PC-3 (cell line): ENCODE results near the gene TEKT3. TPM values are rescaled to one million over a fixed set of nuclear protein-coding genes. Genes with fewer than 3 reads are reported as not detected.

Source experiments
- ATAC-seq: fragments of 200-7000 bp; cut with Tn5 transposase; 2 replicates; pipeline ENCODE4 v1.9.1; 2020; ENCODE audit warnings: mild to moderate bottlenecking, moderate library complexity
- BruUV-seq: library from RNA; stranded (reverse); fragments of 400-500 nt; replicated peaks from 2 replicates; lab custom pipeline; 2021; lab: Mats Ljungman, UMichigan
- CTCF ChIA-PET: fragments of 300-600 bp; sonication (Branson Sonifier 250); formaldehyde crosslinking; loops from one replicate; lab custom pipeline; 2022; ENCODE audit warnings: antibody characterized with exemption; lab: Charles Lee
- POLR2A ChIA-PET: fragments of 300-600 bp; sonication (Branson Sonifier 250); formaldehyde crosslinking; loops from one replicate; lab custom pipeline; 2022; ENCODE audit warnings: antibody characterized with exemption; ENCODE audit not compliant: unreplicated experiment; lab: Charles Lee
- DNase-seq: peaks from one replicate; pipeline ENCODE4 v3.0.0-alpha.2; 2015
- H2AFZ ChIP-seq: fragments of 300-600 bp; sonication (generic); 2 replicates; pipeline ENCODE4 v1.6.0; 2016; ENCODE audit warnings: antibody characterized with exemption, low read length
- H3F3A ChIP-seq: fragments of 300-600 bp; sonication (generic); one replicate; pipeline ENCODE4 v1.6.0; 2017; ENCODE audit warnings: antibody characterized with exemption, low read length, control low read depth, mild to moderate bottlenecking; ENCODE audit not compliant: unreplicated experiment
- H3K27ac ChIP-seq: fragments of 300-600 bp; sonication (generic); 2 replicates; pipeline ENCODE4 v1.5.1; 2016; ENCODE audit warnings: mild to moderate bottlenecking, low read length
- H3K27me3 ChIP-seq: fragments of 300-600 bp; sonication (generic); 2 replicates; pipeline ENCODE4 v1.6.1; 2016; ENCODE audit warnings: low read length, mixed read lengths
- H3K36me3 ChIP-seq: fragments of 300-600 bp; sonication (generic); 2 replicates; pipeline ENCODE4 v1.6.1; 2016; ENCODE audit warnings: low read depth, mixed run types, low read length, mixed read lengths
- H3K4me1 ChIP-seq: fragments of 300-600 bp; sonication (generic); 2 replicates; pipeline ENCODE4 v1.5.1; 2016; ENCODE audit warnings: low read length; ENCODE audit not compliant: insufficient read depth
- H3K4me2 ChIP-seq: fragments of 300-600 bp; sonication (generic); 2 replicates; pipeline ENCODE4 v1.6.0; 2016; ENCODE audit warnings: low read length
- H3K4me3 ChIP-seq: fragments of 300-600 bp; sonication (generic); 2 replicates; pipeline ENCODE4 v1.5.1; 2016; ENCODE audit warnings: mild to moderate bottlenecking, low read length, mixed read lengths
- H3K79me2 ChIP-seq: fragments of 300-600 bp; sonication (generic); 2 replicates; pipeline ENCODE4 v1.6.1; 2017; ENCODE audit warnings: low read length, mixed read lengths
- H3K9ac ChIP-seq: fragments of 300-600 bp; sonication (generic); 2 replicates; pipeline ENCODE4 v1.6.0; 2016; ENCODE audit warnings: mild to moderate bottlenecking, low read length
- H3K9me2 ChIP-seq: fragments of 300-600 bp; sonication (generic); replicated peaks from 2 replicates; pipeline ENCODE4 v1.6.1; 2016; ENCODE audit warnings: mixed run types, low read length, mixed read lengths
- H3K9me3 ChIP-seq: fragments of 300-600 bp; sonication (generic); 2 replicates; pipeline ENCODE4 v1.6.1; 2016; ENCODE audit warnings: low read length, mixed read lengths
- H4K20me1 ChIP-seq: fragments of 300-600 bp; sonication (generic); 2 replicates; pipeline ENCODE4 v1.6.1; 2016; ENCODE audit warnings: low read length, mixed read lengths
- EZH2 ChIP-seq: fragments of 300-600 bp; sonication (generic); IDR thresholded peaks from one replicate; pipeline ENCODE4 v1.6.1; 2017; ENCODE audit warnings: antibody characterized with exemption, mild to moderate bottlenecking, low read length; ENCODE audit not compliant: unreplicated experiment
- EZH2phosphoT487 ChIP-seq: fragments of 300-600 bp; sonication (generic); IDR thresholded peaks from 2 replicates; pipeline ENCODE4 v1.6.1; 2018; ENCODE audit warnings: mild to moderate bottlenecking, antibody characterized with exemption, low read length, borderline replicate concordance
- intact Hi-C: fragments of 100-400 bp; cut with micrococcal nuclease; formaldehyde crosslinking; loops from 2 replicates; pipeline ENCODE4 v1.9.0; 2023
- total RNA-seq: library from RNA; depleted of rRNA; stranded (reverse); fragments of >200 nt; gene quantifications from 2 replicates; pipeline ENCODE4 v1.2.3, GENCODE V29; 2014
- TF ChIP-seq, protein P1 (sequence below): fragments of 300-600 bp; sonication (generic); conservative IDR thresholded peaks from 2 replicates; pipeline ENCODE4 v1.5.1; 2017; ENCODE audit warnings: antibody characterized with exemption, low read depth, mild to moderate bottlenecking, low read length

Gene TEKT3
- total RNA-seq, 1 experiment from 2014 or later, result not detected

- Histone ChIP-seq H3K4me1 (peaks cover 75% of the 10 kb centered on the region), H3F3A (peaks cover 9% of the 10 kb centered on the region), H3K79me2 (peaks cover 46% of the 10 kb centered on the region), H2AFZ (peak overlapping the region; percentile 69), H3K4me2 (peak overlapping the region; percentile 97), H3K9me2 (no peaks in the 10 kb centered on the region), H4K20me1 (peaks cover 8% of the 10 kb centered on the region; the same call in 1 of the 2 replicates), H3K27ac (peak overlapping the region; percentile 95), H3K27me3 (no peaks in the 10 kb centered on the region), H3K9me3 (no peaks in the 10 kb centered on the region), H3K9ac (peak overlapping the region; percentile 98), H3K4me3 (peak overlapping the region; percentile 90), H3K36me3 (peaks cover 16% of the 10 kb centered on the region)
- ATAC-seq (peak; percentile 18), DNase-seq (peak; percentile 73)
- intact Hi-C loops, result loop anchor here (1.0 to 2.0 kb wide), 2 partner anchors 87 to 116 kb away; no protein-coding TSS in a partner anchor
- TF ChIP-seq EZH2phosphoT487 (no peak), EZH2 (no peak)
- TF ChIP-seq, protein P1, sequence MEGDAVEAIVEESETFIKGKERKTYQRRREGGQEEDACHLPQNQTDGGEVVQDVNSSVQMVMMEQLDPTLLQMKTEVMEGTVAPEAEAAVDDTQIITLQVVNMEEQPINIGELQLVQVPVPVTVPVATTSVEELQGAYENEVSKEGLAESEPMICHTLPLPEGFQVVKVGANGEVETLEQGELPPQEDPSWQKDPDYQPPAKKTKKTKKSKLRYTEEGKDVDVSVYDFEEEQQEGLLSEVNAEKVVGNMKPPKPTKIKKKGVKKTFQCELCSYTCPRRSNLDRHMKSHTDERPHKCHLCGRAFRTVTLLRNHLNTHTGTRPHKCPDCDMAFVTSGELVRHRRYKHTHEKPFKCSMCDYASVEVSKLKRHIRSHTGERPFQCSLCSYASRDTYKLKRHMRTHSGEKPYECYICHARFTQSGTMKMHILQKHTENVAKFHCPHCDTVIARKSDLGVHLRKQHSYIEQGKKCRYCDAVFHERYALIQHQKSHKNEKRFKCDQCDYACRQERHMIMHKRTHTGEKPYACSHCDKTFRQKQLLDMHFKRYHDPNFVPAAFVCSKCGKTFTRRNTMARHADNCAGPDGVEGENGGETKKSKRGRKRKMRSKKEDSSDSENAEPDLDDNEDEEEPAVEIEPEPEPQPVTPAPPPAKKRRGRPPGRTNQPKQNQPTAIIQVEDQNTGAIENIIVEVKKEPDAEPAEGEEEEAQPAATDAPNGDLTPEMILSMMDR, result no peak
- BruUV-seq, result TSS peak; percentile 23
- ChIA-PET POLR2A (no interaction called here), CTCF (interaction anchor here (0.5 to 0.9 kb wide), 2 partner anchors 87 to 149 kb away, joined by 3 to 5 read pairs; no protein-coding TSS in a partner anchor)
These were observed 80.1 kb downstream of the TEKT3 start for GRCh38 chr17:15261258-15261801.

DNA sequence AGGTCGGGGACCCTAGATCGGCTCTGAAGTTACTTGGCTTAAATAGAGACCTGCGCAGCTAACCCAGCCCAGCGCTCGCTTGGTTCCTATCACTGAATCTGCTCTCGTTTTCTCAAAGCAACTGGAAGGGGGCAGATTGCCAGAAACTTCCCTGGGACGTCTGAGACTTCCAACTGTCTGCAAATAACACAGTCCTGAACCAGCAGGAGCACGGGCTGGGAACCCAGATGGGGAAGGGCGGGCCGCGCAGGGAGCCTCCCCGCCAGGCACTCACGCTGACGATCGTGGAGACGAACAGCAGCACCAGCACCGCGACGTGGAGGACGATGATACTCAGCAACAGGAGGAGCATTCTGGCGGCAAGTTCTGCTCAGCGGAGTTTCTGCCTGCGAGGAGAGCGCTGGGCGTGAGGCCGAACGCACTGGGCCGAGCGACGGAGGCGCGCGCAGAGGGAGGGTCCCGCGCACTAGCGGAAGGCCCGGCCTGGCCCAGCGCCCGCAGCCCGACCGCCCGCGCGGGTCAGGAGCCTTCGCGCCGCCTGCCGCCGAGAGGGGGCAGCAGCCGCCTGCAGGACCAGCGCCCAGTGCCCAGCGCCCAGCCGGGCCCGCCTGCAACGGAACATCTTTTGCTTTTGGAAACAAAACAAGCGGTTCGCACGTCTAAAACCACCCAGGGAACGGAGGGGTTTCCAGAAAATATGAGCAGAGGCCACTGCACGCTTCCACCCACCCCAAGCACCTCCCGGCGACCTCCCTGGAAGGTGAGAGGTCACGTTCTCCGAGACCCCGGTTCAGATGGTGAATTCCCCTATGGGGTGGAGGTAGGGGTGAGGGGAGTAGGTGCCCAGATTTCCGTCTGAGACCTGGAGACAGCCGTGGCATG, 80.8 kb downstream of the TEKT3 start:
- peaks cover 71% of the 10 kb centered on the region for H3K4me1 ChIP-seq
- POLR2A ChIA-PET, result interaction anchor here (0.6 kb wide), 1 partner anchor 125 kb away, joined by 3 read pairs; no protein-coding TSS in a partner anchor
- H3K4me3 ChIP-seq, result peak overlapping the region; percentile 90
- H3K27me3 ChIP-seq, result no peaks in the 10 kb centered on the region
- H3F3A ChIP-seq, result peaks cover 9% of the 10 kb centered on the region
- peak overlapping the region; percentile 95 for H3K27ac ChIP-seq
- CTCF ChIA-PET, result interaction anchor here (0.5 to 0.9 kb wide), 2 partner anchors 87 to 150 kb away, joined by 3 to 5 read pairs; no protein-coding TSS in a partner anchor
- peak overlapping the region; percentile 97 for H3K4me2 ChIP-seq
- TSS peak; percentile 25 for BruUV-seq
- H2AFZ ChIP-seq, result peak overlapping the region; percentile 73
- intact Hi-C loops, result loop anchor here (1.0 to 2.0 kb wide), 2 partner anchors 88 to 117 kb away; no protein-coding TSS in a partner anchor
- H3K36me3 ChIP-seq, result peaks cover 21% of the 10 kb centered on the region
- H4K20me1 ChIP-seq, result peaks cover 8% of the 10 kb centered on the region; the same call in 1 of the 2 replicates
- no peaks in the 10 kb centered on the region for H3K9me3 ChIP-seq
- H3K79me2 ChIP-seq, result peaks cover 53% of the 10 kb centered on the region
- TF ChIP-seq EZH2phosphoT487 (no peak), EZH2 (no peak)
- TF ChIP-seq, protein P1, result peak; percentile 90
- peak; percentile 46 for ATAC-seq
- peak overlapping the region; percentile 98 for H3K9ac ChIP-seq
- no peaks in the 10 kb centered on the region for H3K9me2 ChIP-seq
- peak; percentile 94 for DNase-seq
